K562 (cell line): ENCODE measurements around the gene KRT34. TPM values are rescaled to one million over a fixed set of nuclear protein-coding genes. Genes with fewer than 3 reads are reported as not detected.

Experiments used
- SAFB ChIP-seq: fragments of 200-400 bp; formaldehyde crosslinking; IDR thresholded peaks from 2 replicates; pipeline ENCODE4 v1.6.1; 2017; ENCODE audit warnings: low read depth, low read length, borderline replicate concordance
- XRCC4 ChIP-seq: IDR thresholded peaks from one replicate; pipeline ENCODE4 v1.6.1; 2011; ENCODE audit not compliant: insufficient read depth, insufficient read length; ENCODE audit errors: extremely low read depth
- polyA plus RNA-seq, 8 experiments: library from polyadenylated mRNA; depleted of rRNA in 4 of 8; stranded (reverse) in 5 of 8; unstranded in 3 of 8; fragments of >200 nt; fragmentation: Nextera tagmentation in 2 of 8; fragmentation: Illumina TruSeq in 1 of 8; extraction: Ambion mirVana in 2 of 8; extraction: Trizol in 1 of 8; gene quantifications; 2 replicates each; pipeline versions ENCODE4 v1.2.1 to v1.2.3, GENCODE V29; 2011 to 2014; ENCODE audit warnings: inconsistent platforms in 1 of 8, missing spikeins in 1 of 8
- total RNA-seq, 7 experiments: library from RNA; depleted of rRNA in 6 of 7; stranded (reverse); fragments of >200 nt in 6 of 7; fragmentation: Illumina TruSeq in 2 of 7; extraction: Trizol in 2 of 7; gene quantifications; 2 replicates each; pipeline versions ENCODE4 v1.2.1 to v1.2.3, GENCODE V29; 2011 to 2021; ENCODE audit warnings: low replicate concordance in 1 of 7
- TF ChIP-seq, protein P1 (sequence below), 2 experiments: fragments of 450-650 bp in 1 of 2; sonication (generic) in 1 of 2; formaldehyde crosslinking in 1 of 2; IDR thresholded peaks; 2 replicates each; pipeline versions ENCODE4 v1.7.1 to v1.9.0; 2016 to 2022; ENCODE audit warnings: inconsistent platforms in 1 of 2, mild to moderate bottlenecking in 1 of 2, missing genetic modification reagents in 1 of 2
- TF ChIP-seq, protein P2 (sequence below): fragments of 200-600 bp; sonication (generic); IDR thresholded peaks from one replicate; pipeline ENCODE4 v1.6.1; 2012; ENCODE audit warnings: mild to moderate bottlenecking, low read depth, low read length, inconsistent platforms

Gene KRT34
- total and polyA plus RNA-seq, 9 of the 15 experiments (the other 6 are each of a cell fraction or from before 2014, with no cell fraction given) = not detected

DNA sequence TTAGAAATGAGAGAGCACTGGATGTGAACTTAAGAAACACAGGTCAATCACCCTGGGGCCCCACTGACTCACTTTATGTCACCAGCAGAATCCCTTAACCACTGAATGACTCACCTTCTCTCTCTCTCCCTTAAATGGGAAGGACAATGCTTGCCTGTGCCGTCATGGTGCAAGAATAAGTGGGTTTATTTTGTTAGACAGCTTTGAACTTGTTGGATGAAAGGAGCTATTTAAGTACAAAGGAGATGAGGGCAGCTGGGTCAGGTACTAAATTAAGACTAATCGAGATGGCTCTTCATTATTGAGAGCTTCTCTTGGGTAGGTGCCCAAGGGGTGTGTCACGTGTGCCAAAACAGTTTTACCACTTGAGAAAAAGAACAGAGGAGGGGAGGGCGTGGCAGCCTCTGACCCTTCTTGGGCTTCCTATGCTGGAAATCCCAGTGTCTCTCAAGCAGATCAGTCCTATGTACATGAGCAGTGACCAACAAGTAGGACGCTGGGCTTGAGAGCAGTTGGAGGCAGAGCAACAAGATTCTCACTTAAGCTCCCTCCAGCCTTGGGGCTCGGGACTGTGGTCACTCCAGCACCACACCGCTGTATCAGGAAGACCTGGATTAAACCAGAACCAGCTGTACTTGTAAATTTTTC is 22.0 kb upstream of the KRT34 start (continued):
- TF ChIP-seq, protein P1, sequence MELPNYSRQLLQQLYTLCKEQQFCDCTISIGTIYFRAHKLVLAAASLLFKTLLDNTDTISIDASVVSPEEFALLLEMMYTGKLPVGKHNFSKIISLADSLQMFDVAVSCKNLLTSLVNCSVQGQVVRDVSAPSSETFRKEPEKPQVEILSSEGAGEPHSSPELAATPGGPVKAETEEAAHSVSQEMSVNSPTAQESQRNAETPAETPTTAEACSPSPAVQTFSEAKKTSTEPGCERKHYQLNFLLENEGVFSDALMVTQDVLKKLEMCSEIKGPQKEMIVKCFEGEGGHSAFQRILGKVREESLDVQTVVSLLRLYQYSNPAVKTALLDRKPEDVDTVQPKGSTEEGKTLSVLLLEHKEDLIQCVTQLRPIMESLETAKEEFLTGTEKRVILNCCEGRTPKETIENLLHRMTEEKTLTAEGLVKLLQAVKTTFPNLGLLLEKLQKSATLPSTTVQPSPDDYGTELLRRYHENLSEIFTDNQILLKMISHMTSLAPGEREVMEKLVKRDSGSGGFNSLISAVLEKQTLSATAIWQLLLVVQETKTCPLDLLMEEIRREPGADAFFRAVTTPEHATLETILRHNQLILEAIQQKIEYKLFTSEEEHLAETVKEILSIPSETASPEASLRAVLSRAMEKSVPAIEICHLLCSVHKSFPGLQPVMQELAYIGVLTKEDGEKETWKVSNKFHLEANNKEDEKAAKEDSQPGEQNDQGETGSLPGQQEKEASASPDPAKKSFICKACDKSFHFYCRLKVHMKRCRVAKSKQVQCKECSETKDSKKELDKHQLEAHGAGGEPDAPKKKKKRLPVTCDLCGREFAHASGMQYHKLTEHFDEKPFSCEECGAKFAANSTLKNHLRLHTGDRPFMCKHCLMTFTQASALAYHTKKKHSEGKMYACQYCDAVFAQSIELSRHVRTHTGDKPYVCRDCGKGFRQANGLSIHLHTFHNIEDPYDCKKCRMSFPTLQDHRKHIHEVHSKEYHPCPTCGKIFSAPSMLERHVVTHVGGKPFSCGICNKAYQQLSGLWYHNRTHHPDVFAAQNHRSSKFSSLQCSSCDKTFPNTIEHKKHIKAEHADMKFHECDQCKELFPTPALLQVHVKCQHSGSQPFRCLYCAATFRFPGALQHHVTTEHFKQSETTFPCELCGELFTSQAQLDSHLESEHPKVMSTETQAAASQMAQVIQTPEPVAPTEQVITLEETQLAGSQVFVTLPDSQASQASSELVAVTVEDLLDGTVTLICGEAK (IDR thresholded peaks at IDR 0.05) = no peak
- TF ChIP-seq, protein P1 (CRISPR knock-in tag; IDR thresholded peaks at IDR 0.05) = no peak
- no peak for TF ChIP-seq SAFB
- no peak for TF ChIP-seq XRCC4
- TF ChIP-seq, protein P2, sequence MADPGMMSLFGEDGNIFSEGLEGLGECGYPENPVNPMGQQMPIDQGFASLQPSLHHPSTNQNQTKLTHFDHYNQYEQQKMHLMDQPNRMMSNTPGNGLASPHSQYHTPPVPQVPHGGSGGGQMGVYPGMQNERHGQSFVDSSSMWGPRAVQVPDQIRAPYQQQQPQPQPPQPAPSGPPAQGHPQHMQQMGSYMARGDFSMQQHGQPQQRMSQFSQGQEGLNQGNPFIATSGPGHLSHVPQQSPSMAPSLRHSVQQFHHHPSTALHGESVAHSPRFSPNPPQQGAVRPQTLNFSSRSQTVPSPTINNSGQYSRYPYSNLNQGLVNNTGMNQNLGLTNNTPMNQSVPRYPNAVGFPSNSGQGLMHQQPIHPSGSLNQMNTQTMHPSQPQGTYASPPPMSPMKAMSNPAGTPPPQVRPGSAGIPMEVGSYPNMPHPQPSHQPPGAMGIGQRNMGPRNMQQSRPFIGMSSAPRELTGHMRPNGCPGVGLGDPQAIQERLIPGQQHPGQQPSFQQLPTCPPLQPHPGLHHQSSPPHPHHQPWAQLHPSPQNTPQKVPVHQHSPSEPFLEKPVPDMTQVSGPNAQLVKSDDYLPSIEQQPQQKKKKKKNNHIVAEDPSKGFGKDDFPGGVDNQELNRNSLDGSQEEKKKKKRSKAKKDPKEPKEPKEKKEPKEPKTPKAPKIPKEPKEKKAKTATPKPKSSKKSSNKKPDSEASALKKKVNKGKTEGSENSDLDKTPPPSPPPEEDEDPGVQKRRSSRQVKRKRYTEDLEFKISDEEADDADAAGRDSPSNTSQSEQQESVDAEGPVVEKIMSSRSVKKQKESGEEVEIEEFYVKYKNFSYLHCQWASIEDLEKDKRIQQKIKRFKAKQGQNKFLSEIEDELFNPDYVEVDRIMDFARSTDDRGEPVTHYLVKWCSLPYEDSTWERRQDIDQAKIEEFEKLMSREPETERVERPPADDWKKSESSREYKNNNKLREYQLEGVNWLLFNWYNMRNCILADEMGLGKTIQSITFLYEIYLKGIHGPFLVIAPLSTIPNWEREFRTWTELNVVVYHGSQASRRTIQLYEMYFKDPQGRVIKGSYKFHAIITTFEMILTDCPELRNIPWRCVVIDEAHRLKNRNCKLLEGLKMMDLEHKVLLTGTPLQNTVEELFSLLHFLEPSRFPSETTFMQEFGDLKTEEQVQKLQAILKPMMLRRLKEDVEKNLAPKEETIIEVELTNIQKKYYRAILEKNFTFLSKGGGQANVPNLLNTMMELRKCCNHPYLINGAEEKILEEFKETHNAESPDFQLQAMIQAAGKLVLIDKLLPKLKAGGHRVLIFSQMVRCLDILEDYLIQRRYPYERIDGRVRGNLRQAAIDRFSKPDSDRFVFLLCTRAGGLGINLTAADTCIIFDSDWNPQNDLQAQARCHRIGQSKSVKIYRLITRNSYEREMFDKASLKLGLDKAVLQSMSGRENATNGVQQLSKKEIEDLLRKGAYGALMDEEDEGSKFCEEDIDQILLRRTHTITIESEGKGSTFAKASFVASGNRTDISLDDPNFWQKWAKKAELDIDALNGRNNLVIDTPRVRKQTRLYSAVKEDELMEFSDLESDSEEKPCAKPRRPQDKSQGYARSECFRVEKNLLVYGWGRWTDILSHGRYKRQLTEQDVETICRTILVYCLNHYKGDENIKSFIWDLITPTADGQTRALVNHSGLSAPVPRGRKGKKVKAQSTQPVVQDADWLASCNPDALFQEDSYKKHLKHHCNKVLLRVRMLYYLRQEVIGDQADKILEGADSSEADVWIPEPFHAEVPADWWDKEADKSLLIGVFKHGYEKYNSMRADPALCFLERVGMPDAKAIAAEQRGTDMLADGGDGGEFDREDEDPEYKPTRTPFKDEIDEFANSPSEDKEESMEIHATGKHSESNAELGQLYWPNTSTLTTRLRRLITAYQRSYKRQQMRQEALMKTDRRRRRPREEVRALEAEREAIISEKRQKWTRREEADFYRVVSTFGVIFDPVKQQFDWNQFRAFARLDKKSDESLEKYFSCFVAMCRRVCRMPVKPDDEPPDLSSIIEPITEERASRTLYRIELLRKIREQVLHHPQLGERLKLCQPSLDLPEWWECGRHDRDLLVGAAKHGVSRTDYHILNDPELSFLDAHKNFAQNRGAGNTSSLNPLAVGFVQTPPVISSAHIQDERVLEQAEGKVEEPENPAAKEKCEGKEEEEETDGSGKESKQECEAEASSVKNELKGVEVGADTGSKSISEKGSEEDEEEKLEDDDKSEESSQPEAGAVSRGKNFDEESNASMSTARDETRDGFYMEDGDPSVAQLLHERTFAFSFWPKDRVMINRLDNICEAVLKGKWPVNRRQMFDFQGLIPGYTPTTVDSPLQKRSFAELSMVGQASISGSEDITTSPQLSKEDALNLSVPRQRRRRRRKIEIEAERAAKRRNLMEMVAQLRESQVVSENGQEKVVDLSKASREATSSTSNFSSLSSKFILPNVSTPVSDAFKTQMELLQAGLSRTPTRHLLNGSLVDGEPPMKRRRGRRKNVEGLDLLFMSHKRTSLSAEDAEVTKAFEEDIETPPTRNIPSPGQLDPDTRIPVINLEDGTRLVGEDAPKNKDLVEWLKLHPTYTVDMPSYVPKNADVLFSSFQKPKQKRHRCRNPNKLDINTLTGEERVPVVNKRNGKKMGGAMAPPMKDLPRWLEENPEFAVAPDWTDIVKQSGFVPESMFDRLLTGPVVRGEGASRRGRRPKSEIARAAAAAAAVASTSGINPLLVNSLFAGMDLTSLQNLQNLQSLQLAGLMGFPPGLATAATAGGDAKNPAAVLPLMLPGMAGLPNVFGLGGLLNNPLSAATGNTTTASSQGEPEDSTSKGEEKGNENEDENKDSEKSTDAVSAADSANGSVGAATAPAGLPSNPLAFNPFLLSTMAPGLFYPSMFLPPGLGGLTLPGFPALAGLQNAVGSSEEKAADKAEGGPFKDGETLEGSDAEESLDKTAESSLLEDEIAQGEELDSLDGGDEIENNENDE = no peak
